ENCODE measurements around the gene REV1.
"Not testable (repeated sequence)": the region's sequence is repeated elsewhere in the genome, so short reads cannot be mapped to it uniquely, and the experiment has no call there.

The REV1 gene

GRCh38 chr2:99403524-99403923 lies 86.3 kb downstream of the REV1 start:
- no peak for DNase-seq (ENCODE audit: low read depth)

DNA sequence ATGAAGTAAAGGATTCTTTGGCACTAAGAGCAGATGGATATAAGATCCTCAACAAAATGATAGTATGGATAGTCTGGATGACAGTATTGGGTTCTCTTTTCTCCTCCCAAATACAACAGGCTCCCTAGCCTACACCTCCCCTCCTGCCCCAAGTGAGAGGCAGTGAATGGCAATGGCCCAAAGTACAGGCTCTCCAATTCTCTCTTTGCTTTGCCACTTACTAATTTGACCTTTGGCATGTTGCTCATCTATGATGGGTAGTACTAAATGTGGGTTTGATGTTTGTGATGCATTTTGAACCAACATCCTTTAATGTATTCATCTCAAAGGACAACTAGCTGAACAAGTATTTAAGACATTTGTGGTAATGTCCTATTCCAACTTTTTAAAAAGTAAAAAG lies 86.7 kb downstream of the REV1 start:
- DNase-seq (ENCODE audit: low read depth) = no peak

- DNase-seq (ENCODE audit: low read depth) = no peak
Observed at GRCh38 chr2:99401841-99402240, 88.0 kb downstream of the REV1 start.

GRCh38 chr2:99399795-99400194 lies 90.0 kb downstream of the REV1 start:
- no peak for DNase-seq (ENCODE audit: low read depth)

GRCh38 chr2:99399063-99399462 lies 90.8 kb downstream of the REV1 start:
- DNase-seq (ENCODE audit: low read depth) = no peak

DNA sequence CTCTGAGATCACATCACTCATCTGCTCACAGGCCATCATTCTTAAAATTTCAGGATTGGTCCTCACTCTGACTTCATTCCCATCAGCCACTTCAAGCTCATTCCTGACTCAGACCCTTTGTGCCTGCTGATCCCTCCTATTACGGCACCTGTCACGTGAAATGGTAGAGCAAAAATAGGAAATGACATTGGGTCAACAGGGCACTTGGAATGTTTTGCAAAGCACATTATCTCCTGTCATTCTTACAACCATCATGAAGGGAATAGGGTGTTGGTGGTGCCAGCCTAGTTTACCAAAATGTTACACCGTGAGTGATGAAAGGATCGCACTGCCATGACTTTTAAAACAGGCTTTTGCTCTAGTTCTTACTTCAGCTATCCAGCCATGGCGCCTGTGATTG lies 91.5 kb downstream of the REV1 start:
- DNase-seq (ENCODE audit: low read depth) = no peak

- no peak for DNase-seq (ENCODE audit: low read depth)
Observed at GRCh38 chr2:99397266-99397920, 92.4 kb downstream of the REV1 start.

DNA sequence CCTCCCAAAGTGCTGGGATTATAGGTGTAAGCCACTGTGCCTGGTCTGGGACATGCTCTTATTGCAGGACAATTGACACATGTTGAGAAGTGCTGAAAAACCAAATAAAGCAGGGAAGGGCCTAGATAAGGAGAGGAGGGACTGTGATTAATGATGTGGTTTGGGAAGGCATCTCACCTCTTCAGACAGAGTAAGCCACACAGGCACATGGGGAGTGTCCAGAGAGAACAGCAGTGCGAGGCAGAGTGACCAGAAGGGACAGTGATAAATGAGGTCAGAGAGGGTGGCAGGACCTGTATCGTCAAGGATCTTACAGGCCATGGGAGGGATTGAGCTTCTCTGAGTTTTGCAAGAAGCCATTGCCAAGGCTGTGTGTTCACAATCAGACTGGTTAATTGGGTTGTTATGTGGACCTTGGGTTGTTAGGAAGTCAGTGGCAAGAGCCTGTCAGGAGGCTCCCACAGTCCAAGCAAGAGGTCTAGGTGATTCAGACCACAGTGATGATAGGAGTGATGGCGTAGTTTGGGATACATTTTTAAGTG lies 94.2 kb downstream of the REV1 start:
- no peak for DNase-seq (ENCODE audit: low read depth)

GRCh38 chr2:99389946-99390345 lies 99.9 kb downstream of the REV1 start:
- DNase-seq (ENCODE audit: low read depth) = no peak

- DNase-seq (ENCODE audit: low read depth) = no peak
Observed at GRCh38 chr2:99389371-99389770, 100.4 kb downstream of the REV1 start.

DNA sequence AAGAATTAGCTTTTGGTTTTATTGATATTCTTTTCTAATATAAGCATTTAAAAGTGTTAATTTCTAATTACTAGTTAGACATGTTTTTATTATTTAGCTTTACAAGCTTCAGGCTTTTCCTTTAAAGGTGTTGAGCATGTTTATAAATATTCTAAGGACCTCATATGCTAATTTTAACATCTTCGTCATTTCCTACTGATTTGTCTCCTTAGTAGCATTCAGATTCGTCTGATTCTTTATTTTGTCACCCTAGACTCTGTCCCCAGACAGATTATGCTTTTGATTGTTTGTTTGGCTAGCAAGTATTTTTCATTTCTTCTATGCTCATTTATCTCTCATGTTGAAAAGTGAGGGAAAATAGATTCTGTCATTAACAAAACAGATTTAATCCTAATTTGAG lies 100.9 kb downstream of the REV1 start:
- no peak for DNase-seq (ENCODE audit: low read depth)

- DNase-seq (ENCODE audit: low read depth) = no peak
Observed at GRCh38 chr2:99386011-99386410, 103.8 kb downstream of the REV1 start.

DNA sequence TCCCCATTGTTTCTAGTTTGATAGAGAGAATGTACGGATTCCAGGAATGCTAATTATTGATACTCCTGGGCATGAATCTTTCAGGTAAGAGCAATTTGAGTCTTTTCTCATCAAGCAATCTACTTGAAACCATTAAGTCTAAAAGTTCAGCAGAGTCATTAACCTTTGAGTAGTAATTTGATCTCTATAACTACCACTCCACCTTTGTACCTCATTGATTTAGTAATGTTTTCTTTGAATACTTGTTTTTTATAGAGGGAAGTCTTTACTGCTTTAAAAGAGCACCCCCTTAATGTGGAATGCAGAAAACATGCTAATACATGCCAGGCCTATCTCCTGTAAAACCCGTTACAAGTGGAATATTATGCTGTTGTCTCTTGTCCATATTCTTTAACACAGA lies 107.7 kb downstream of the REV1 start:
- DNase-seq (ENCODE audit: low read depth) = no peak

- DNase-seq (ENCODE audit: low read depth) = no peak
Observed at GRCh38 chr2:99380376-99381010, 109.3 kb downstream of the REV1 start.

DNA sequence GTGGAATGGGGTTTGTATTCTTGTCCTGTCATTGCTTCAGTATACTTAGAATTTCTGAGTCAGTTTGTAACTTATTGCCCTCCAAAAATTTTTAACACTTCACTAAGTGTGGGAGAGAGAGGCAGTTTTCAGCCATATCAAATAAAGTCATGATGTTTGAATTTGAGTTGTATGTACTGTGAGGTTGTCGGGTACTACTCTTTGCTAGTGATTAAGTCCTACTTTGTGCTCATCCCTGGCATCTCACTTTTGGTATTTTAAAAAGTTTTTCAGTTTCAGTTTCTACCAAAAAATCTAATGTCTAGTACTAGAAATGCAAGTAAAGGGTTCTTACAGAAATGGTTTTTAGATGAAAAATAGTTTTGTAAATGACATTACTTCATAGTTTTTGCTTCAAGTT lies 111.9 kb downstream of the REV1 start:
- DNase-seq (ENCODE audit: low read depth) = no peak

DNA sequence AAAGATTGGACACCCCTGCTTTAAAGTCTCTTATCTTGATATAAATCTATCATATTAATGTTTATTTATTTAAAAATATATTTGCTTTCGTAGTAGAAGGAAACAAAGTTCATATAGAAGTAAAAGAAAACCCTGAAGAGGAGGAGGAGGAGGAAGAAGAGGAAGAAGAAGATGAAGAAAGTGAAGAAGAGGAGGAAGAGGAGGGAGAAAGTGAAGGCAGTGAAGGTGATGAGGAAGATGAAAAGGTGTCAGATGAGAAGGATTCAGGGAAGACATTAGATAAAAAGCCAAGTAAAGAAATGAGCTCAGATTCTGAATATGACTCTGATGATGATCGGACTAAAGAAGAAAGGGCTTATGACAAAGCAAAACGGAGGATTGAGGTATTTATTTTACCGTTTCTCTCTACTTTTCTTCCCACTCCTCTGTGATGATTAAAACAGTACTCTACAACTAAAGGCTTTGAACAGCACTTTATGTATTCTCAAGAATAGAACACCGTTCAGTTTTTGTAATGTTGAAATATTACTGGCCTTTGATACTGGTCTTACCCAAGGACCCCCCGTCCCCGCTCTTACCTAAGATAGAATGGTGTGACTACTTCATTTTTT lies 113.5 kb downstream of the REV1 start:
- no peak for DNase-seq (ENCODE audit: low read depth)

GRCh38 chr2:99374747-99375146 lies 115.1 kb downstream of the REV1 start:
- DNase-seq (ENCODE audit: low read depth) = no peak

DNA sequence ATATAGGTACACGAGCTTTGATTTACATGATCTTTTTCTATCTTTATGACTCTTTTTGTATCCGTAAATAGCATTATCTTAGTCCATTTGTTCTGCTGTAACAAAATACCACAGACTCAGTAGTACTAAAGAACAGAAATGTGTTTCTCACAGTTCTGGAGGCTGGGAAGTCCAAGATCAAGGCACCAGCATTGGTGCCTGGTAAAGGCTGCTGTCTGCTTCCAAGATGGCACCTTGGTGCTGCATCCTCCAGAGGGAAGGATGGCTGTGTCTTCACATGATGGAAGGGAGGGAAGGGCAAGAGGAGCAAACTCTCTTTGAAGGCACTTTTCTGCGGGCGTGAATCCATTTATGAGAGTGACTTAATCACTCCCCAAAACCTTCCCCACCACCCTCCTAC lies 116.7 kb downstream of the REV1 start:
- DNase-seq (ENCODE audit: low read depth) = no peak

DNA sequence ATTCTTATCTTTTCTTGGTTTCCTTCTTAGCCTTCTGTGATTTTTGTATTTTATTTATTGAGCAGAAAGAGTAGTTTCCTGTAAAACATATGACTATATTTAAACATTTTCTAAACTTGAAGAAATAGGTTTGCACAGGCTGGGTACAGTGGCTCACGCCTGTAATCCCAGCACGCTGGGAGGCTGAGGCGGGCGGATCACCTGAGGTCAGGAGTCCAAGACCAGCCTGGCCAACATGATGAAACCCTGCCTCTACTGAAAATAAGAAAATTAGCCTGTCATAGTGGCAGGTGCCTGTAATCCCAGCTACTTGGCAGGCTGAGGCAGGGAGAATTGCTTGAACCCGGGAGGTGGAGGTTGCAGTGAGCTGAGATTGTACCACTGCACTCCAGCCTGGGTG lies 121.0 kb downstream of the REV1 start:
- DNase-seq (ENCODE audit: low read depth) = not testable (repeated sequence)

- DNase-seq (ENCODE audit: low read depth) = no peak
Observed at GRCh38 chr2:99365661-99366060, 124.2 kb downstream of the REV1 start.

DNA sequence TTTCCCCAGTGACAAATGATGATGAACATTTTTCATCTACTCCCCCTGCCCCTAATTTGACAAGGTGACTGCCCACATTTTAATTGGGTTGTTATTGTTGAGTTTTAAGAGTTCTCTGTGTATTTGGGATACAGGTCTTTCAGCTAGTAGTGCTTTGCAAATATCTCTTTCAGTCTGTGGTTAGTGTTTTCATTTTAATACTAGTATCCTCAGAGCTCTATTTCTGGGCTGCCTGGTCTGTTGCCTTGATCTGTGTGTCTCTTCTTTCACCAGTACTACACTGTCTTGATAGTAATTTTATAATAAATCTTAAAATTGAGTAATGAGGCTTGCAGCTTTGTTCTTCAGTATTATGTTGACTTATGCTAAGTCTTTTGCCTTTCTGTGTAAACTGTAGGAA lies 133.0 kb downstream of the REV1 start:
- no peak for DNase-seq (ENCODE audit: low read depth)

- DNase-seq (ENCODE audit: low read depth) = not testable (repeated sequence)
Observed at GRCh38 chr2:99354825-99355224, 135.0 kb downstream of the REV1 start.

DNA sequence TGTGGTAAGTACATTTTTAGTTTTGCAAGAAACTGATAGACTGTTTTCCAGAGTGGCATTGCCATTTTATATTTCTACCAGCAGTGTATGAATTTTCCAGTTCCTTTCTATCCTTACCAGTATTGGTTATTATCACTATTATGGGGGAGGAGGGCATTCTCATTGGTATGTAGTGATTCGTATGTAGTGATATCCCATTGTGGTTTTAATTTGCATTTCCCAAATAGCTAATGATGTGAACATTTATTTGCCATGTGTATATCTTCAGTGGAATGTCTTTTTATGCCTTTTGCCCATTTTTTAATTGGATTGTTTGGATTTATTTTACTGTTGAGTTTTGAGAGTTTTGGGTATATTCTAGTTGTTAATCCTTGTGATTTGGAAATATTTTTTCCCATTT lies 135.7 kb downstream of the REV1 start:
- no peak for DNase-seq (ENCODE audit: low read depth)

All from T follicular helper cell (primary cell).